ENCODE results near the gene SPOPL. TPM values are rescaled to one million over a fixed set of nuclear protein-coding genes. Genes with fewer than 3 reads are reported as not detected.

SPOPL gene
- total RNA-seq, 1 experiment from 2014 or later: 20.3 TPM

GRCh38 chr2:138507267-138507666, 5.7 kb downstream of the SPOPL start:
- no peaks in the 10 kb centered on the region for H3K36me3 ChIP-seq (ENCODE audit: insufficient read depth, low read length, poor library complexity, severe bottlenecking)
- BruUV-seq (replicated peaks): no TSS peak
- ChIA-PET CTCF (no interaction called here), POLR2A (ENCODE audit: low non-redundant PET) (no interaction called here)
- intact Hi-C loops (cut with micrococcal nuclease; ENCODE audit: unreplicated experiment): no loop called here
- H3K27me3 ChIP-seq (replicated peaks; ENCODE audit: insufficient read depth, low read depth, low read length, poor library complexity): no peaks in the 10 kb centered on the region
- H3K27ac ChIP-seq (ENCODE audit: low read depth, low read length, poor library complexity, severe bottlenecking): no peak overlapping the region
- DNase-seq (ENCODE audit: low spot score): no peak
- H3K9me3 ChIP-seq (ENCODE audit: low read depth, low read length, poor library complexity, severe bottlenecking): no peaks in the 10 kb centered on the region
- peaks cover 4% of the 10 kb centered on the region for H3K4me1 ChIP-seq (ENCODE audit: insufficient read depth, low read length, poor library complexity, severe bottlenecking)
- TF ChIP-seq EZH2 (IDR thresholded peaks at IDR 0.05; ENCODE audit: borderline replicate concordance, low read depth, low read length, poor library complexity, severe bottlenecking) (no peak), CTCF (conservative IDR thresholded peaks at IDR 0.05; ENCODE audit: low read depth, low read length) (no peak)
- H3K4me3 ChIP-seq (ENCODE audit: low read depth, low read length, poor library complexity, severe bottlenecking): no peak overlapping the region

- H3K4me1 ChIP-seq (ENCODE audit: insufficient read depth, low read length, poor library complexity, severe bottlenecking): no peaks in the 10 kb centered on the region
- no peak for TF ChIP-seq CTCF (conservative IDR thresholded peaks at IDR 0.05; ENCODE audit: low read depth, low read length)
- TF ChIP-seq EZH2 (IDR thresholded peaks at IDR 0.05; ENCODE audit: borderline replicate concordance, low read depth, low read length, poor library complexity, severe bottlenecking): no peak
- H3K9me3 ChIP-seq (ENCODE audit: low read depth, low read length, poor library complexity, severe bottlenecking): no peaks in the 10 kb centered on the region
- no peak overlapping the region for H3K27ac ChIP-seq (ENCODE audit: low read depth, low read length, poor library complexity, severe bottlenecking)
- H3K27me3 ChIP-seq (replicated peaks; ENCODE audit: insufficient read depth, low read depth, low read length, poor library complexity): no peaks in the 10 kb centered on the region
- H3K4me3 ChIP-seq (ENCODE audit: low read depth, low read length, poor library complexity, severe bottlenecking): no peak overlapping the region
- ChIA-PET POLR2A (ENCODE audit: low non-redundant PET) (interaction anchor here (0.6 kb wide), 1 partner anchor 10 kb away, joined by 4 read pairs; no protein-coding TSS in a partner anchor), CTCF (no interaction called here)
- BruUV-seq (replicated peaks): no TSS peak
- DNase-seq (ENCODE audit: low spot score): no peak
- H3K36me3 ChIP-seq (ENCODE audit: insufficient read depth, low read length, poor library complexity, severe bottlenecking): no peaks in the 10 kb centered on the region
- intact Hi-C loops (cut with micrococcal nuclease; ENCODE audit: unreplicated experiment): no loop called here
Observed at GRCh38 chr2:138510319-138510718, 8.7 kb downstream of the SPOPL start.

- BruUV-seq (replicated peaks): no TSS peak
- Histone ChIP-seq H3K9me3 (ENCODE audit: low read depth, low read length, poor library complexity, severe bottlenecking) (no peaks in the 10 kb centered on the region), H3K4me3 (ENCODE audit: low read depth, low read length, poor library complexity, severe bottlenecking) (no peak overlapping the region), H3K4me1 (ENCODE audit: insufficient read depth, low read length, poor library complexity, severe bottlenecking) (no peaks in the 10 kb centered on the region), H3K27me3 (replicated peaks; ENCODE audit: insufficient read depth, low read depth, low read length, poor library complexity) (no peaks in the 10 kb centered on the region), H3K36me3 (ENCODE audit: insufficient read depth, low read length, poor library complexity, severe bottlenecking) (no peaks in the 10 kb centered on the region), H3K27ac (ENCODE audit: low read depth, low read length, poor library complexity, severe bottlenecking) (no peak overlapping the region)
- TF ChIP-seq CTCF (conservative IDR thresholded peaks at IDR 0.05; ENCODE audit: low read depth, low read length): no peak
- no peak for TF ChIP-seq EZH2 (IDR thresholded peaks at IDR 0.05; ENCODE audit: borderline replicate concordance, low read depth, low read length, poor library complexity, severe bottlenecking)
- ChIA-PET POLR2A (ENCODE audit: low non-redundant PET) (no interaction called here), CTCF (no interaction called here)
- DNase-seq (ENCODE audit: low spot score): no peak
- intact Hi-C loops (cut with micrococcal nuclease; ENCODE audit: unreplicated experiment): no loop called here
Observed at GRCh38 chr2:138512672-138513071, 11.1 kb downstream of the SPOPL start.
